Raji (cell line): ENCODE measurements around the gene UNC119.

Source experiments
- POLR2A ChIP-seq: IDR thresholded peaks from 2 replicates; pipeline ENCODE4 v1.6.1; 2011; ENCODE audit warnings: low read depth, low read length, control low read depth; ENCODE audit not compliant: insufficient read depth

The UNC119 gene

GRCh38 chr17:28505986-28506665 is 46.3 kb downstream of the UNC119 start, which contains the start of gene FOXN1:
FOXN1 (plus strand) TSS chr17:28506348; CDS start chr17:28523970, 17,622 bp downstream.
- TF ChIP-seq POLR2A: no peak

GRCh38 chr17:28503420-28503819 is 49.0 kb downstream of the UNC119 start:
- TF ChIP-seq POLR2A: no peak

- TF ChIP-seq POLR2A: 0 out of 2 replicates have a peak, but pooled peaks have one; percentile 18
Measured at GRCh38 chr17:28501421-28502284, 50.8 kb downstream of the UNC119 start.

DNA sequence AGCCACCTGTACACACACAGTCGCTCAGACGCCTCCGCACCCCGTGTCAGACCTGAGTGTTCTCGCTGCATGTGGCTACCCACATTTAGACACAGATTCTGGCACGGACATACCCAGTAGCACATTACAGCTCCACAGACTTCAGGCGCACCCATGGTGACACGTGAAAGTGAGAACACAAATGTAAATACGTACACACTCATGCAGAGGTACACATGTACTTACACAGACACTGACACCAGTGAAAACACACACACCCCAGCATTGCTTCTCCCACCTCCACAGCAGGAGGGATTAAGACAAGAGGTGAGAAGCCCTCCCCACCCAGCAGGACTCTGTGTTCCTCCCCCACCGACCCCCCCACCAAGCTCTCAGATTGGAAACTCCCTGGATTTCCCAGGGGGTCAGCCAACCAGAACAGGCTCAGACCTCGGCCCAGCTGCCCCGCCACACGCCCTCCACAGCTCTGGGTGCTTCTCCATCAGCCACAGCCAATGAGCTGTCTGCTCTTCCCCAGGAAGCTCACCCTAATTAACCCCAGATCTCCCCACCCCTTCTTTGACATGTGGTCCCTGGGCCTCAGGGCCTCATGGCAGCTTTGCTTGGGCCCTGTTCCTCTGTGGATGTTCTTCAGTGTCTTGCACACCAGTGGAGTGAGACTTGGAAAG is 51.6 kb downstream of the UNC119 start:
- peak; percentile 58 for TF ChIP-seq POLR2A

DNA sequence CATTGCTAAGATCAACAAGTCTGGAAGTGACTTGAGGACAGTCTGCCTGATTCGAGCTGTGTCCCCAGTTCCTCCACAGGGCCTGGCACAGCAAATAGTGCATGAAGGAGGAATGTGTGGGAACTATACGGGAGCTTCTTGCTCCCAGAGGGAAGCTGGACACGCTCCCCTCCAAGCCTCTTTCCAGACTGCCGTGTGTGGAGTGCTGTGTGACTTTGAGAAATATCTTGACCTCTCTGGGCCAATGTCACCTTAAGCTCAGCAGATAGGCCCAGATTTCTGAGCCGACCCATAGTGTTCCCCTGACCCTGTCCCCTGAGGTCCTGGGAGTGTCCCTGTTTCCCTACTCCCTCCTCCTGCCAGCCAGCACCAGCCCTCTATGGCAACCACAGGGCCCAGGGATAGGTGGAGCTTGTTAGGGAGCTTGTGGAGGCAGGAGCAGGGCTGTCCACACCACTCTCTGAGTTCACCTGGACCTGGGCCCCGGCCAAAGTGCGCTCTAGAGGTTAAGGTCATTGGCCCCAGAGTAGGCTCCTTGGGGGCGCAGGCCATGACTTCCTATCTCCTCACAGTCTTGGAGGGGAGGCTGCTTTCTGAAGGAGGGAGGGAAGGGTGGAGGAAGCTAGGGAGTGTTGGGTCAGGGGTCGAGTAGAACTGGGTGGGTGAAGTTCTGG is 52.6 kb downstream of the UNC119 start:
- TF ChIP-seq POLR2A: no peak

GRCh38 chr17:28499364-28499664 is 53.1 kb downstream of the UNC119 start:
- TF ChIP-seq POLR2A: no peak

DNA sequence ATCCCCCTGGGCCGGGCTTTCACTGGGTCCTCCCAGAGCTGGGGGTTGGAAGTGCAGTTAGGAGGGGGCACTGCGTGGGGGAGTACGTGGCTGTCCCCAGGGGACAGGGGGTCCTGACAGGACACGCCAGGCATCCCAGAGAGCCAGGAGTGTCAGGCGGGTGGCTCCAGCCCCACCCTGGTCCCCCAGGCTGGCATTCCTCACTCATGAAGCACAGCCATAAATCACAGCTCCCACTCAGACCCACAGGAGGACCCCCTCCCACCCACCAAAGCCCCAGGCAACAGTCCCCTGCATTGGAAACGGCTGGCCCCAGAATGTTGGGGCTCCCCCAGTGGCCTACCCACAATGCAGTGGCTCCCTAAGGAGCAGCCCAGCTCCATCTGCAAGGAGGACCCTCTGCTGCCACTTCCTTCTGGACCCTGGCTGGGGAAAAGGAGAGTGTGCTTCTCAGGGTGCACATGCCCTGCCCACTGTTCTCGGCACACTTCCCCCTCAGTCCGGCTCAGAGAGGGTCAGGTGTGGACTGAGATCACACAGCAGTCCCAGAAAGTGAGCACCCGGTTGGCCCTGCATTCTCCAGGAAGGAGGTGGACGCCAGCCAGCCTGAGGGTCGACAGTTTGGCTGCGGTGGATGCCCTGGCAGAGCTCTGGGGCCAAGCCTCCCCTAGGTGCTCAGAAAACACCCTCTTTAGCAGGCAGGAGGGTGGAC is 53.6 kb downstream of the UNC119 start:
- no peak for TF ChIP-seq POLR2A

DNA sequence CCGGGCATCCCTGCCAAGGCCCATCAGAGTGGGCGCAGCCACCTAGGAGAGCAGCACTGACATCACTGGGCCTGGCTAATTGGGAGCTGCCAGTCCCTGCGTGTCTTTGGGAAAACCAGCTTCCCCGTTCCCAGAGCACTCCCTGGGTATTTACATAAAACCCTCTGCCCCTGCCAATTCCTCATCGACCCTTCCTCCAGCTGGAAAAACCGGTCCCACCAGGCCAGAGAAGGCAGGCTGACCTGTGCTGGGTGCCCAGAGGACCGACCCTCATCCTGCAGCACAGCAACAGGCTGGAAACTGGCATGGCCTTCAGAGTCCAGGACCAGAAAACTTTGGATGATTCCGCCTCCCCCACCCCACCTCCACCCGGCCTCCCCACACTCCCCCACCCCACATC is 54.5 kb downstream of the UNC119 start:
- no peak for TF ChIP-seq POLR2A
